OCI-LY7 (cell line): ENCODE data around the gene PGGT1B.

Experiments
- EZH2phosphoT487 ChIP-seq: fragments of 200-600 bp; sonication (generic); IDR thresholded peaks from 2 replicates; pipeline ENCODE4 v1.6.1; 2018; ENCODE audit warnings: low read depth, borderline replicate concordance, mild to moderate bottlenecking, mixed run types, antibody characterized with exemption, low read length, moderate library complexity, mixed read lengths
- TF ChIP-seq, protein P1 (sequence below): fragments of 200-600 bp; sonication (generic); conservative IDR thresholded peaks from 2 replicates; pipeline ENCODE4 v1.5.1; 2014; ENCODE audit warnings: mild to moderate bottlenecking, antibody characterized with exemption, low read length, moderate library complexity, mixed read lengths

DNA sequence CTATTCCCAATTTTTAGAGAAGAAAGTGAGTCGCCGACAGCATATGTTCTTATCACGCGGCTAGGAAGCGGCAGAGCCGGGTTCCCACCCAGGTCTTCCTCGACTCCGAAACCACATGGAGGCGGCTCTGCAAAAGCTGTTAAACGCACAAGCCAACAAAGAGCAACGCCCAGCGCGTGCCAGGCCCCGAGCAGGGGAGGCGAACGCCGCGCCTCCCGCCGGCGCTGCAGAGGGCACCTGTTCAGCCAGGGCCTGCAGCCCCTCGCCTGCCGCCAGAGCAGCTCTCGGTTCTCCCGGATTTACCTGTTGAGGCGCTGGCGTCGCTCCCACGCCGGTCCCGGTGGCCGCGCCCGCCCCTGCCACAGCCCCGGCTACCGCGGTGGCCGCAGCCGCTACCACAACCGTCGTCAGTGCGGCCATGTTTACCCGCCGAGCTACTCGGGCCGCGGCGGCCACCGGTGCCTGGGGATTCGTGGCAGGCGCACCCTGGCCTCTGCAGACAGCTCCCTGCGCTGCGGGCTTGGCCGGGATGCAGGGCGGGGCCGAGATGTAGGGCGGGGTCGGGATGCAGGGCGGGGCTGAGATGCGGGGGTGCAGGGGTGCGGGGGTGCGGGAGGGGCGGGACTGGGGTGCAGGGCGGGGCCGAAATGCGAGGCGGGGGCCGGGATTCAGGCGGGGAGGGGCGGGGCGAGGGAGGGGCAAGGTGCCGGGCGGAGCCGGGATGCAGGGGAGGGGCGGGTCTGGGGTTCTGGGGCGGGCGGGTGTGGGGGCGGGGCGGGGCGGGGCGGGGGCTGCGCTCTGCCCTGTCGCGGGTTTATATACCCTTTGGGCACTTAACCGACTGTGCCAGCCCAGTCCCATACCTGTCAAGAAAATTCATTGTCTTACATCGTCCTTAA is 33.7 kb upstream of the PGGT1B start, which contains the start of gene CCDC112:
- TF ChIP-seq, protein P1, sequence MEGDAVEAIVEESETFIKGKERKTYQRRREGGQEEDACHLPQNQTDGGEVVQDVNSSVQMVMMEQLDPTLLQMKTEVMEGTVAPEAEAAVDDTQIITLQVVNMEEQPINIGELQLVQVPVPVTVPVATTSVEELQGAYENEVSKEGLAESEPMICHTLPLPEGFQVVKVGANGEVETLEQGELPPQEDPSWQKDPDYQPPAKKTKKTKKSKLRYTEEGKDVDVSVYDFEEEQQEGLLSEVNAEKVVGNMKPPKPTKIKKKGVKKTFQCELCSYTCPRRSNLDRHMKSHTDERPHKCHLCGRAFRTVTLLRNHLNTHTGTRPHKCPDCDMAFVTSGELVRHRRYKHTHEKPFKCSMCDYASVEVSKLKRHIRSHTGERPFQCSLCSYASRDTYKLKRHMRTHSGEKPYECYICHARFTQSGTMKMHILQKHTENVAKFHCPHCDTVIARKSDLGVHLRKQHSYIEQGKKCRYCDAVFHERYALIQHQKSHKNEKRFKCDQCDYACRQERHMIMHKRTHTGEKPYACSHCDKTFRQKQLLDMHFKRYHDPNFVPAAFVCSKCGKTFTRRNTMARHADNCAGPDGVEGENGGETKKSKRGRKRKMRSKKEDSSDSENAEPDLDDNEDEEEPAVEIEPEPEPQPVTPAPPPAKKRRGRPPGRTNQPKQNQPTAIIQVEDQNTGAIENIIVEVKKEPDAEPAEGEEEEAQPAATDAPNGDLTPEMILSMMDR = no peak
- TF ChIP-seq EZH2phosphoT487 = no peak
